Stimulated activated CD8-positive, alpha-beta memory T cell treated with anti-CD3 and anti-CD28 coated beads, Interleukin-12 subunit alpha, Interleukin-12 subunit beta, amount 100 ng/mL, for 24 hours (primary cell): ENCODE results near the gene LRRC10B.

ENCODE experiments used
- DNase-seq: peaks from one replicate; pipeline ENCODE4 v3.0.0-alpha.2; 2020; ENCODE audit errors: extremely low read depth

Gene LRRC10B

DNA sequence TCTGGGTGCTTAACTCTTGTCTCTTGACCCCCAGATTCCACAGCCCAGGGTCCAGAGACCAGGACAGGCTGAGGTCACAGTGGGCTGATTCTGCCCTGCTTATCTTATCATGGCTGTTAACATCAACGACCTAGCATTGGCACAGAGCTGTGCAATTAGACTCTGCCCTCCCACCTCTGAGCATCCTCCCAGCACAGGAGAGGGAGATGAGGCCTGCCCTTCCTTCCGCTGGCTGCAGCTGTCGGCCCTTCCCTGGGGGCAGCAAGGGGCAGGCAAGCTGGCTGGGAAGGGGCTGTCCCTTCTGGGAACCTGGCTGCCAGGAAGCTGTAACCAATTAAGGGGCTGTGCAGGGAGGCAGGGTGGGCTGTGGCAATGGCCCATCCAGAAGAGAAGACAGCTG lies 22.5 kb downstream of the LRRC10B start:
- no peak for DNase-seq

DNA sequence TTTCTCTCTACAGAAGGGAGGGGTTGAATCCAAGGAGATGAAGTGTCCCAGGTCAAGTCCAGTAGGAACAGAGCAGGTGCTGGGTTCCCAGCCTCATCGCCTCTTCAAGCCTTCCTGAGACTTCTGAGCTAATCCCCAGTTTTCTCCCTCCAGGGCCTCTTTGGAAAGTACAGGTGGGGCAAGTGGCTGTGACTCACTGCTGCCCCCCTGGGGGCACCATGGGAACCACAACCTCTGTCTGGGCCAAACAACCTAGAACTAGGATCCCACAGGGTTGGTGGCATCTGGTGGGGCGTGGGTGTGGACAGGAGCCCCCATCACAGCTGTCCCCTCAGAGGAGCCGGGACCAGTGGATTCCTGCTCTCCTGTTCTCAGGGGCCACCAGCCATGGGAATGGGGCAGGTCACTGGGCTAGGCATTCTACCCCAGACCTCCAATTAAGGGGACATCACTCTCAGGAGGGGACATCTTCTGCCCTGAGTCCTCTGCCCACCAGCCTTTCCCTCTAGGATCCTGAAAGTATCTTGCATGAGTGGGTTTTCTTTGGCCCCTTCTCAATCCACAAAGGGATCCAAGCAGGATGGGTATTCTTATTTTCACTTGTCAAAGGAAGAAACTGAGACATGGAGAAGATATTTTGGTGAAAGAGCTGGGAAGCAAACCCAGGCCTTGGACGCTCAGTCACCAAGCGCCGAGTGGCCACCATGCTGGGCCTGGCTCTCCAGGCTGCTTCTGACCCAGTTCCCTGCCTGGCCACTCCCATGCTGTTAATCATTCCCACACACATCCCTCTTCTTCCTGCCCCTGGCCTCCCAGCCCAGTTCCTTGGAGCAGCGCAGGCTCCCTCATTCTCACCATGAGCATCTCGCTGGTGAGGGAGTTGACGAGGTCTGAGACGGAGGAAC lies 23.8 kb downstream of the LRRC10B start:
- no peak for DNase-seq

DNA sequence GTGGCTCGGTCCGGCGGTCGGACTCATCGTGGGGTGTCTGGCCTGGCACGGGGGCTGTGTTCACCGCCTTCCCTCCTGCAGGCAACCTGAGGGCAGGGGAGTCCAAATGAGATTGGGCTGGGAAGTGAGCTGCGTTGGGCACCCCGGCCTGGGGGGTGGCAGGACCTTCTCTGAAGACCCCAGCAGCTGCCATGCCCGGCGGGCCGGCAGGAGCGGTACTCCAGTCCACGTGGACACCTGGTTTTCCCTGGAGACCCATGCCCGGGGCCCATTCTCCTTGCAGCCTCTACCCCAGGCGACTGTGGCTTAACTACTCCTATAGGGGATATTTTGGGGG lies 24.5 kb downstream of the LRRC10B start:
- no peak for DNase-seq

DNA sequence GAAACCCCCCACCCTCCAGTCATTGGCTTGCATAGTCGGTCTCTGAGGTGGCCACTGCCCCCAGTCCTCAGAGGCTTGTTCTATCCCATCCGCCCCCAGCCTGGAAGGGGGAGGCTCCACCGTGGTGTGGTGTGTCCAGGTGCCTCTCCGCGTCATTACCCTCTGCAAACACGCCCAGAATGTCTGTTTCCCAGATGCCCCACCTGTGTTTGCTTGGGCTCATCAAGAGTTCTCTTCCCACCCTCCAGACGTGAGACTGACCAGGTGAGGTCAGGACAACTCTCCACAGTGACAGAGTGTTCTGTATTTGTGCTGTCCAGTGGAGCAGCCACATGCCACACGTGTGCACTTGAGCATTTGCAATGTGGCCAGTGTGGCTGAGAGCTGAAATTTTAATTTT lies 24.9 kb downstream of the LRRC10B start:
- no peak for DNase-seq

DNA sequence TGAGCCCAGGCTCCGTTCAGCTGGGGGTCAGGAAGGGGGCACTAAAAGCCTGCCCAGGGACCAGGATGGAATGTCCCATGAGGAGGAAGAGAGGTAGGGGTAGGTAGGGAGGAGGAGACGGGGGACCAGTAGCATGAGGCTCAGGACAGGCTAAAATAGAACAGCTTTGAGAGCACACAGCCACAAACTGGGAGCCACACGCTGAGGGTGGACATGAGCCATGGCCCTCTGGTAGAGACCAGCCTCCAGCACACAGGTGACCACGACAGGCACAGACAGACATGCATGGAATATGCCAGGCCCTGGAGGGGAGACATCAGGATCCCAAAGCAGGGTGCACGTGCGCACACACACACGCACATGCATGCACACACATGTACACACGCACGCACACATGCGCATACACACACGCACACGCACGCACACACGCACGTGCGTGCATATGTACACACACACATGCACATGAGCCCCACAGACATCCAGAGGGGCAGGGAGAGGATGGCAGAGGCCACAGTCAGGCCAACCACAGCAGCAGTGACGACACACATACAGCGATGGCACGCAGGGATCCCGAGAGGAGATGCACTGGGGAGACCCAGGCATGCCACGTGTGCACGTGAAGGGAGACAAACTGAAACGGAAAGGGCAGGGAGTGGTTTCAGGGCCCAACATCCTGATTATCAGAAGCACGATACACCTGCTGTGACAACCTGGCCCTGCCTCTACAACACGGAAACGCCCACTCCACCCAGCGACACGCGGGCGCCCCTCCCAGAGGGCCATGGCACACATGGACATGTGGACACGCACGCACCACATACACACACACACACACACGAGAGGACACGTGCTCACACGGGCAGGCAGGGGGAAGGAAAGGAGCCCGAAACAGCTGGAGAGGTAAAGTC lies 25.7 kb downstream of the LRRC10B start:
- DNase-seq: no peak

DNA sequence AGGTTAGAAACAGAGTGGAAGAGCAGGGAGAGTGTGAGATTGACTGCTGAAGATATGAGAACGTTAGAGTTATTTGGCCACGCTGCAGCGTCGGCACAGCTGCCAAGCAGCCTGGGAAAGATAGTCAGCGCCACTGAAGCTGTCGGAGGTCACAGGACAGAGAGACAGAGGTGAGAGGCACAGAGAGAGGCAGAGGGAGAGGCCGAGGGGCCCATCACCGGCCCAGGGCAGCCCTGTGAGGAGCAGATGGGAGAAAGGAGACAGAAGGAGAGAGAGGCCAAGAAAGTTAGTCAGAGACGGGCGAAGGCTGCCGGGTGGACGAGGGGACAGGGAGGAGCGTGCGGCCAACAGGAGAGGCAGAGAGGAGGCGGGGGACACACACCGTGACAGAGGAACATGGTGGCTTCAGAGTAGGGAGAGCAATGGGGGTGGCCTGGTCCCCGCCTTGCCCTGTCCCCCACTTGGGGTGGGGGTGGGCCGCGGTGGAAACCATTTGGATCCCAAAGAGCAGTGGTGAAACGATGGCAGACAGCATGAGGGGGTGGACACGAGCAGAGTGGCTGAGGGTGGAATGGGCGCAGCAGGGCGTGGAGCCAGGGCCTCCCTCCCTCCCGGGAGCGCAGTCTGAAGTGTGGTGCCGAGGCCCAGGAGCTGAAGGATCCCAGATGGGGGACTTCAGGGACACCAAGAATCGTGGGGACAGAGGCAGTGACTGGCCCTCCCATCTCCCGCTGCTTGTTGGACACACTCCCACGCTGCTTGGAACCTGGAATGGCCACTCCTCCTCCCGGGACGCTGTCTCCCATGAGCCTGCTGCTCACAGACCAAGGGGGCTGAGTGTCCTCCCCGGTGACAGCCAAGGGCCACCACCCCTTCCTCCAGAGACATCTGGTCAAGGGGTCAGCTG lies 26.6 kb downstream of the LRRC10B start:
- no peak for DNase-seq

DNA sequence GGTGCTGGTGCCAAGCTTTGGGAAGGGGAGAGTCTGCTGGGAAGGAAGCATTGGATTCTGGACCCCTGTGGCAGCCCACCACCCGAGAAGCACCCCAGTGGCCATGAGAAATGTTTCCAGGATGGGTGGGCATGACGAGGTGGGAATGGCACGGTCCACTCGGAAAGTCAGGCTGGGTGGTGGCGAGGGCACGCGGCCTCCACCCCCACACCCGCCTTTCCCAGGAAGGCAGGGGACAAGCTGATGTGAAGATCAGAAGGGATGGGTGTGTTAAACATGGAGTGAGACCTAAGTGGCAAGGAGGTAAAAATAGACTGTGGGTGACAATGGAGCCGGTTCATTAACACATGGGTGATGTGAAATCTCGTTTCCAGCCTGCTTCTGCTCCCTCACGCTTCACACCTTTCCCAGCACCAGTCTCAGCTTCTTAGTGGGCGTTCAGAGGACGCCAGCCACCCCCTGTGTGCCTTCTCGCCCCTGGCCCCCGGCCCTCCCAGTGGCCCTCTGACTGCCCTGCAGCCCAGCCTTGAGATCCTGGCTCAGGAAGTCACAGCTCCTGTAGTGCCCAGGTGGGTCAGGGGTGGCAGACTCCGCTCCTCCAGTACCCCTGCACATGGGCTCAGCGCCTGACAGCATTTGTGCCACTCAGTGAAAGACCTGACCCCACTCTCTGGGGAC lies 27.6 kb downstream of the LRRC10B start:
- no peak for DNase-seq

DNA sequence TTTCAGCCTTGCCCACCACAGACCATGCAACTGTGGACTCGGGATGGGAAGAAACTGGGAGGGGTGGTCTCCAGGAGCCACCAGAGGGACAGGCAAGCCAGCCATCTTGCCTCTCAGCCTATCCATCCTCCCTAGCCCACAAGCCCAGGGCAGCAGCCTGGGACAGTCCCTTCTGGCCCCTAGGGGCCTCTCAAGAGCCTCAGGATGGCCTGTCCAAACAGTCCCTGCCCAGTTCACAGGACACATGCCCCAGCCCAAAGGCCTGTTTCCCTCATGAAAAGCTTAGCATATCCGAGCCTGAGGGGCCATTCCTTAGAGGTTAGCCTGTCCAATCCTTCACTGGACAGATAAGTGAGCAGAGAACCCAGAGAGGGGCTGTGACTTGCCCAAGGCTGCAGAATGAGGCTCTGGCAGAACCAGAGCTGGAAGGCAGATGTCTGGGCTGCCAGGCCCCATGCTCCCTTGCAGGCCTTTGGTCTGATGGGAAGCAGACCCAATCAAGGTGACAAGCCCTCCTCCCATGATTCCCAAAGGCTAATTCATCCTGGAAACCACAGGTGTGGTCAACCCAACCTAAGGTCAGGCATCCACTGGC lies 28.2 kb downstream of the LRRC10B start:
- DNase-seq: no peak

DNA sequence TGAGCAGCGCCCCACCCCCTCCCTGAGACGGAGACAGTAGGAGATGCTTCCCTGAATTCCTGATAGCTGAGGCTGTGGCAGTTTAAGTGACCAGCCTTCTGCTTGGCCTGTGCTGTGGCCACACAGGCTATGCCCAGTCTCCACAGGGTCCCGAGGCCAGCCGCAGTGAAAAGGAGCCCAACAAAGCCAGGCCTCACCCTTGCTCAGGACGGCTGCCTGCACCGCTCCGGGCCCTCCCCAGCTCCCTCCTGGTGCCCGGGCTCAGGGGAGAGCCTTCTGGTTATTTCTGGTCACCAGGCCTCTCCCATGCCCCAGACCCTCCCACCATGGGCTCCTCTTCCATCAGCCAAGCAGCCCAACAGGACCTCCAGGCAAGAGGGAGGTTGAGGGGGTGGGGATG lies 28.8 kb downstream of the LRRC10B start:
- DNase-seq: no peak

DNA sequence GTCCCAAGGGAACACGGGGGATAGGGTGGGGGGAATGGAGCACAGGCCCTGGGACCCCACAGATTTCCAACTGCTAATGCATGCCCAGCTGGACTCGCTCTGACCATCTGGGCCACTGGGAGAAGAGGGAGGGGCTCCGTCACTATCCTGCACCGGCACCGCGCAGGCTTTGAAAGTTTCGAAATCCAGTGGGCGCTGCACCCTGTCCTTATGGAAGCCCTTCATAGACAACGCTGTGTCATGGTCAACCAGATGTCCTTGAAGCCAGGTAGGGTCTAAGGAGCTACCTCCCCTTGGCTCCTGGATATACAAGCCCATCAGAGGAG lies 30.1 kb downstream of the LRRC10B start:
- DNase-seq: no peak

DNA sequence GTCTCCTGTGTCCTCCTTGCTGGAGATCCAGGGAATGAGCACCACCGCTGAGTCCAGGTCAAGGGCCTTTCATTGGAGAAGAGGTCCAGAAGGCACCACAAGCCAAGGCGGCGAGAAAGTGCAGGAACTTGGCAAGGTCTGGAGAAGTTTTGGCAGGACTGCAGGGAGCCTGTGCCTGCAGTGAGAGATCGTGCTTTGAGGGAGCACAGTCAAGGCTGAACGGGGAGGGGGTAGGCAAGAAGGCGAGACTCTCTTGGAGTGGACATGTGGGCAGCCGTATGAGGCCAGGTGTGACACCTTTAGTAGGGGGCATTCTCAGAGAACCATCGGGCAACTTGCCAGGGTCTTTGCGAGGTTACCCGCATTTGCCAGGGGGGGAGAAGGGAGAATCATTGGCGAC lies 30.5 kb downstream of the LRRC10B start:
- no peak for DNase-seq

DNA sequence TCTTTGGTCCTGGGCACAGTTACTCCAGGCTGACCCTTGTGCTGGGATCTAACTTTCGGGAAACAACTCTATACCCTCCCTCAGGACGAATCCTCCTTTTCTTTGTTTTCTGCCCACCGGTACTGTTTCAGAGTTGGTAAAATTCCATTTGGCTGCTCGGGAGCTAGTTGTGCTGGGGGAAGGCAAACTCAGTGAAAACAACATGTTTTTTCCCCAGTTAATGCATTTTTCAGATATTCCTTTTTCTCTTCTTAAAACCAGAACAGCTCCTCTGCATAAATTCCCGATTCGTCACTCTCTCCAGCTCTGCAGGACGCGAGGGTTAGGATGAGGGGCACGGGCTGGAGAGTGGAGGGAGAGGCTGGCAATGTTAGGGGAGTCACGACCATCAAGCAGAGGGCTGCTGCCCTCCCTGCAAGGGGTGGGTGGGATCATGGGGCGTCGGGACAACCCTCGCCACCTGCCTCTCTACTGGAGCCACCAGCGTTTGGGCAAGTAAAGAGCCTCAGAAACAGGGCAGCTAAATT lies 31.3 kb downstream of the LRRC10B start:
- DNase-seq: no peak

DNA sequence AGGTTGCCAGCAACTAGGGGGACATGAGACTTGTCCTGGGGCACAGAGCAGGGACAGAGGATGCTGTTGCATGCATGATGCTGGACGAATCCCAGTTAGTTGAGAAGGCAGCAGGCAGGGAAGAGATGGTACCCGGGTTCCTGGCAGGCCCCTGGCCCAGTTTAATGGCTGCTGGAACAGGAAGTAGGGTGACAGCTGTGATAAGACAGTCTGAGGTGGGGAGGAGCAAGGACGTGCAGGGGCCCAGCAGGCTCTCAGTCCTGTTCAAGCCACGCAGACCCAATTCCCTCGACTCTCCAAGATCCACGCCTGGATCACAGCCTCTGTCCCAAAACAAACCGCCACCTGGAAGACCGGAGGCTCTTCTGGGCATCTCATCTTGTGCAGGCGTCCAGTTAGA lies 32.0 kb downstream of the LRRC10B start:
- DNase-seq: no peak

DNA sequence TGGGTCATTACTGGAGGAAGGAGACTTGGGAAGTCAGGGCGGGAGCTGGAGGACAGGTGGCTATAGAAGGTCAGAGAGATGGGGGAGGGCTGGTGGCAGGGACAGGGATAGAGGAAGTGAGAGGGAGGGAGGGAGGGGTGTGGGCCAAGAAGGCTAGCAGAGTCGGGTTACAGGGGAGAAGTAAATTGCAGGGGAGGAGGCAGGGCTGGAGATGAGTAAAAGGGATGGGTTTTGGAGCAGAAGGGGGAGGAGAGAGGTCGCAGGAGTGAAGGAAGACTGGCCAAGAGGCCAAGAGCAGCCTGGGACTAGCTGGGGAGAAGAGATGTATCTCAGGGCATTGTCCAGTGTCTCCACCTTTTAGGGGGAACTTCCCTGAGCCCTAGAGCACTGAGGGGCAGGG lies 33.0 kb downstream of the LRRC10B start:
- no peak for DNase-seq

DNA sequence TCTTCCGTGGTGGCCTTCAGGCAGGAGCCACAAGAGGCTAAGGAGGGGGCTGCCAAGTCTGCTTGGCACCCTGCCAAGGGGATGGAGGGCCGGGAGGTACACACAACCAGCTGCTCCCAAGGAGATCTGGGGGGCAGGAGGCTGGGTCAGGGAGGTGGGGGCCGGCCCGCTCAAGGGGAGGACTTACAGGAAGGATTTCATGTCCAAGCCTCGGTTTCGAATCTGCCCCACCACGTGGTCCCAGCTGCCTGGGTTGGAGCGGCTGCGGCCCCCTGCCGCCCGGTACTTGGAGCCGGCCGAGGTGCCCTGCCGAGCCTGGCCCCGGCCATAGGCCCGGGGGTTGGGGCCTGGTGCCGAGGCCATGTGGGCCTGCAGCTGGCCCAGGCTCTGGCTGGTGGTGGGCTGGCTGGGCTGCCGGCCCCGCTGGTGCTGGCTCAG lies 33.5 kb downstream of the LRRC10B start:
- no peak for DNase-seq

DNA sequence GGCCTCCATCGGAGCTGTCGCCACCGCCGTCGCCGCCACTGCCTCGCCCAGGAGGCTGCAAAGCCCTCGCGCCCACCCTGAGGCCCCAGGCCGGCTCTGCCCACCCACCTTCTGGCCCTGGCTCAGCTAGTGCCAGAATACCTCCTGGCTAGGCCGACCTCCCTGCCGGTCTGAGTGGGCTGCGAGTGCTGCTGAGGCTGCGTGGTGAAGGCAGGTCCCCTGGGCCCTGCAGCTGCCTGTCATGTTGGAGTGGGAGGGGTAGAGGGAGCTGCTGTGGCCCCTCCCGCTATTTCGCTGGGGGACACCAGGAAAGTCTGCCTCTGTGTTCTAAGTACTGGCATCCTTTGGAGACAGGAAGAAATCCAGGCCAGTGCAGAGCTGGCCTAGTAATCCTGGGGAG lies 34.2 kb downstream of the LRRC10B start:
- DNase-seq: no peak

DNA sequence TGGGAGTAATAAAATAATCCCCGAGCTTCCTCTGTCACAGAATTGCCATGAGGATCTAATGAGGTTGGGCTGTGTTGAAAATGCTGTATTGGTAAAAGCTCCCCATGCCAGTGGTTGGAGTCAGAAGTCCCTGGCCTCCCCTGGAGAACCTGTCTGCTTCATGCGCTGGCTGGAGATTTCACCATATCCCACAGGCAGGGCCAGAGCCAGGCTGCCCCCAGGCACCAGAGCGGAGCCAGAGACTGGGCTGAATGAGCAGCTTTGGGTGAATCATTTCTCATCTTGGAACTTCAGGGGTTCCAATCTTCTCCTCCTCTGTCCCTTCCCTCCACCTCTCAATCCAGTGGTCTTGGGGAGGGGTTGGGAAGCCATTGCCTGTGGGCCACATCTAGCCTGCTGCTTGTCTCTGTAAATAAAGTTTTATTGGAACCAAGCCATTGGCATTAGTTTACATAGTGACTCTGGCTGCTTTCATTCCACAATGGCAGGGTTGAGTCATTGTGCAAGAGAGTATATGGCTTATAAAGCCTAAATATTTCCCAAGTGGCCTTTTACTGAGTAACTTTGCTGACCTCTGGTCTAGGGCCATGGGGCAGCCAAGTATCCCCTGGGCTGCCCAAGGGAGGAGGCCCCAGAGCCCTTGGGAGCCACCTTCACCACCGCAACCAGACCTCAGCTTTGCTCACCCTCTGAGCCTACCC lies 35.2 kb downstream of the LRRC10B start:
- no peak for DNase-seq

DNA sequence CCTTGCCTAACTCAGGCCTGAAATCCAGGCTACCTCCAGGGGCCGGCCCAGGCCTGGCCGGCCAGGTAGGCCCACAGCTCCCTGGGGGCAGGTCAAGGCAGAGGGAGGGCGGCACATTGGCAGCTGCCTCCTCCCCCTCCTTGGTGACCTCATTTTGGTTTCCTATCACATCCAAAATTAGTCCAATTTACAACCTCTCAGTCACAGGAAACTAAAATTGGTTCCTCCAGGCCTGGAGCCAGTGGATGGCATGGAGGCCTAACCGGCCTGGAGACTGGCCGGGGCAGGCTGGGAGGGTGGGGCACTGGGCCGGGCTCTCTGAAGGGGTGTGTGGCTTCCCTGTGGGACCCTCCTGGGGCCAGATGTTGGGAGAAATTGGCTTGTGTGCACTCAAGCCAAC lies 35.9 kb downstream of the LRRC10B start:
- no peak for DNase-seq

DNA sequence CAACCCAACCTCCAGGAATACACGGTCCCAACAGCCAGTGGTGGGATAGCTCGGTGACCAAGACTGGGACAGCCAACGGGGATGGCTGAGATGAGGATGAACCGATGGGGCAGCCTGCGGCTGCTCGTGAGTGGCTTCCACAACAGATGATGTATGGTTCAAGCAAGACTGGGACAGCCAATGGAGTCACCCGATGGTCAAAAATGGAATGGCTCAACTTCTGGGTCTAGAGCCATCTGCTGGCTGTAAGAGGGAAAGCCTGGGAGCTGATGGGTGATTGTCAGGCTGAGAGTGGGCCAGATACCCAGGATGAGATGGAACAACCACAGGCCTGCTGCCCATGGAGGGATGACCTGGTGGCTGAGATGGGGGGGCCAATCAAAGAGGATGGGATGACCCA lies 36.8 kb downstream of the LRRC10B start:
- DNase-seq: no peak

DNA sequence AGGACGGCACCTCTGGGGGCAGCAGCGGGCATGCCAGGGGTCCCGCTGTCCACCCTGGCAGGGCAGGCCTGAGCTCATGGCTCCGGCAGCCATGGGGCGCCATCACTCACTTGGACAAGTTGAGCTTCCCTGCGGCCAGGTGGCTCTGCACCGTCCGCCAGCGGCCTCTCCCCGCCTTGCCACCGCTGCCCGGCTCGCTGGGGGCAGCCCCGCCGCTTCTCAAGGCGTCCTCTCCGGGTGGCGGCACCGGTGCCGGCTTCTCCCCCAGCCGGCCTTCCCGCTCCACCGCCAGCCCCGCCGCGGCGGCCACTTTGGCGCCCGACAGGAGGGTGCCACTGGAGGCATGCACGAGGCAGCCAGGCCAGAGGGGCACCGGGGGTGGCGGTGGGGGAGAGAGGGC lies 37.4 kb downstream of the LRRC10B start:
- DNase-seq: no peak
